Activated CD4-positive, alpha-beta T cell treated with anti-CD3 and anti-CD28 coated beads, Interleukin-2, amount 10 ng/mL, durations not matched to agents 7 days and 5 days (primary cell): ENCODE data around the gene EEF2K. TPM values are rescaled to one million over a fixed set of nuclear protein-coding genes. Genes with fewer than 3 reads are reported as not detected.
"Not testable (repeated sequence)": the region's sequence is repeated elsewhere in the genome, so short reads cannot be mapped to it uniquely, and the experiment has no call there.

Experiments
- CTCF ChIA-PET: fragments of 350-600 bp; sonication (Branson Sonifier 250); formaldehyde crosslinking; loops from one replicate; lab custom pipeline; 2021; ENCODE audit warnings: antibody characterized with exemption; lab: Charles Lee
- POLR2A ChIA-PET: fragments of 350-600 bp; sonication (Branson Sonifier 250); formaldehyde crosslinking; loops from one replicate; lab custom pipeline; 2021; ENCODE audit warnings: antibody characterized with exemption; lab: Charles Lee
- DNase-seq: peaks from one replicate; pipeline ENCODE4 v3.0.0-alpha.2; 2020
- H3K27ac Mint-ChIP-seq: one replicate; pipeline ENCODE4 v1.8.0; 2021; ENCODE audit warnings: mild to moderate bottlenecking, moderate library complexity, mixed read lengths
- H3K27me3 Mint-ChIP-seq: one replicate; pipeline ENCODE4 v1.8.0; 2021; ENCODE audit warnings: mixed read lengths
- H3K36me3 Mint-ChIP-seq: one replicate; pipeline ENCODE4 v1.8.0; 2021; ENCODE audit warnings: low read depth, mixed read lengths
- H3K4me1 Mint-ChIP-seq: one replicate; pipeline ENCODE4 v1.8.0; 2021; ENCODE audit warnings: mixed read lengths
- H3K4me3 Mint-ChIP-seq: one replicate; pipeline ENCODE4 v1.8.0; 2021; ENCODE audit warnings: mild to moderate bottlenecking, moderate library complexity, mixed read lengths
- H3K9me3 Mint-ChIP-seq: one replicate; pipeline ENCODE4 v1.8.0; 2021; ENCODE audit warnings: mixed read lengths
- total RNA-seq, 2 experiments: library from RNA; stranded (reverse); gene quantifications; one replicate each; pipeline ENCODE4 v1.2.3, GENCODE V29; 2021

EEF2K gene
- total RNA-seq, 2 experiments from 2014 or later: 21.9 to 23.8 TPM

DNA sequence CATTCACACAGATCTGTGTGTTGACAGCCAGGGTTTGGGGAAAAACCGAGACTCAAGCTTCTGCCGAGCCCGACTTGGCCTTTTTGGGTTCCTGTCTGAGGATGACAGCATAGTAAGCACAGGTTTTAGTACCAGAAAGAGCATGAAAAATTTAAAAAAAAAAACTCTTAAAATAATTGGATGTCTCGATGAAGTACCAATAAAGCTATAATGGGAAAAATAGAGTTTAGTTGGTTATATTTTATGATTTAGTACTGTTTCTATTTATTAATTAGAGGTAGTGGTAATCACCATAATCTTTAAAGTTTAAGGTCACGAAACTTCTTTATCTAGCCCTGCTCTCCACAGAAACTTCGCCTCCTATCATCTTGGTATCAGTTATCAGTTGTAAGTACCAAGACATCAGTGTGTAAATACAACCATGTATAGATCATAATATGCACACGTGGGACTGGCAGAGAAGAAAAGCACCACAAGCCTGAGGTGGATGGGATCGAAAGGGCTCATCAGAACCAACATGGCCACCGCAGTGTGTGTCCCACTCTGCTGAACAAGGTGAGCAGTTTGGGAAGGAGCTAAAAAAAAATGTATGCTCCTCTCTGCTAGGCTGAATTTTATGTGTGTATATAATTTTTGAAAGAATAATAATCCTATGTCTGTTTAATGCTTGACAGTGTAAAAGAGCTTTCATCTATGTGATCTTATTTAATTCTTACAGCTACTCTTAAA is 14.4 kb upstream of the EEF2K start:
- Mint-ChIP-seq H3K9me3 (peaks cover 8% of the 10 kb centered on the region), H3K36me3 (peaks cover 12% of the 10 kb centered on the region), H3K27ac (peak overlapping the region; percentile 99), H3K4me1 (peaks cover 60% of the 10 kb centered on the region), H3K27me3 (peaks cover 2% of the 10 kb centered on the region), H3K4me3 (peak overlapping the region; percentile 83)
- POLR2A ChIA-PET: interaction anchor here (0.6 to 0.9 kb wide), 2 partner anchors 17 to 238 kb away, joined by 3 read pairs; no protein-coding TSS in a partner anchor
- CTCF ChIA-PET: interaction anchor here (0.9 to 5.4 kb wide), 8 partner anchors 12 to 114 kb away, joined by 3 to 41 read pairs (median 6); partner anchors contain the start of genes EEF2K and POLR3E
- DNase-seq: peak; percentile 53

DNA sequence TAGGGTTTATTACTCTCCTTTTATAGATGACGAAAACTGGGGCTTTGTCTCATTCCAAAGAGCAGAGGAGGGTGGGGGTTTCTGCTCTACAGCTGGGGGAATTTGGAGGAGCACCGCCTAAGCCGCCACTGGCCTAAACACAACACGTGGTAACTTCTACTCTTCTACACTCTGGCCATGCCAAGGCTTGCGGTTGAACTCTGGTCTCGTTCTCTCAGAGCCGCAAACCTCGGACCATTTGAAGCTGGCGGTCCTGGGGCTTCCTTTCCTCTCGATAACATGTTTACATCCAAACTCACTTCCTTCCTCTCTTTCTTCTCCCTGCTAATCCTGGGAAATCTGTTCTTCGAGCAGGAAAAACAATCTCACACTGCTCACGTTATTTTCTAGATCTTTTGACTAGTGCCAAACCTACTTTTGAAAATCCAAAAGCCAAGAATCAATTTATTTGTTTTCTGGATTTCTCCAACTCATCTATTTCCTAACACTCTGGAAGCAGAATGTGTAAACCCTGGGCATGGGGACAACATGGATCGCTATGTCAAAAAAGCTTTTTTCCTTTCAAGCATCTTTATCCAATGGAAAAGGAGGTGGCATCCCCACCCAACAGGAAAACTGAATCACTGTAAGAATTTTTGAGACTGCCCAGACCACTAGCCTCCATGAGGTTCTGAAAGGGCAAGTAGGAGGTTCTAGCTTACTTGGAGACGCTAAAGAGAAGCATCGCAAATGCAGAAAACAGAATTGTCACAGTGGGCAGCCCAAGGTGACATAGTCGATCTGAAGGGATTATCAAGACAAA is 13.6 kb upstream of the EEF2K start:
- peaks cover 8% of the 10 kb centered on the region for H3K9me3 Mint-ChIP-seq
- peaks cover 61% of the 10 kb centered on the region for H3K4me1 Mint-ChIP-seq
- peak overlapping the region; percentile 83 for H3K4me3 Mint-ChIP-seq
- peaks cover 2% of the 10 kb centered on the region for H3K27me3 Mint-ChIP-seq
- H3K36me3 Mint-ChIP-seq: peaks cover 12% of the 10 kb centered on the region
- peak overlapping the region; percentile 99 for H3K27ac Mint-ChIP-seq
- CTCF ChIA-PET: interaction anchor here (0.9 to 5.4 kb wide), 6 partner anchors 12 to 115 kb away, joined by 3 to 41 read pairs (median 6); partner anchors contain the start of genes EEF2K and POLR3E
- POLR2A ChIA-PET: interaction anchor here (0.9 kb wide), 1 partner anchor 239 kb away, joined by 3 read pairs; no protein-coding TSS in a partner anchor
- peak; percentile 88 for DNase-seq

- Mint-ChIP-seq H3K27ac (peak overlapping the region; percentile 99), H3K27me3 (peaks cover 2% of the 10 kb centered on the region), H3K9me3 (peaks cover 8% of the 10 kb centered on the region), H3K4me3 (peak overlapping the region; percentile 83), H3K4me1 (peaks cover 62% of the 10 kb centered on the region), H3K36me3 (peaks cover 12% of the 10 kb centered on the region)
- POLR2A ChIA-PET: no interaction called here
- CTCF ChIA-PET: interaction anchor here (0.9 to 5.4 kb wide), 4 partner anchors 13 to 105 kb away, joined by 3 to 41 read pairs (median 24); partner anchors contain the start of genes EEF2K and POLR3E
- no peak for DNase-seq
Measured at GRCh38 chr16:22193063-22193411, 13.0 kb upstream of the EEF2K start.

DNA sequence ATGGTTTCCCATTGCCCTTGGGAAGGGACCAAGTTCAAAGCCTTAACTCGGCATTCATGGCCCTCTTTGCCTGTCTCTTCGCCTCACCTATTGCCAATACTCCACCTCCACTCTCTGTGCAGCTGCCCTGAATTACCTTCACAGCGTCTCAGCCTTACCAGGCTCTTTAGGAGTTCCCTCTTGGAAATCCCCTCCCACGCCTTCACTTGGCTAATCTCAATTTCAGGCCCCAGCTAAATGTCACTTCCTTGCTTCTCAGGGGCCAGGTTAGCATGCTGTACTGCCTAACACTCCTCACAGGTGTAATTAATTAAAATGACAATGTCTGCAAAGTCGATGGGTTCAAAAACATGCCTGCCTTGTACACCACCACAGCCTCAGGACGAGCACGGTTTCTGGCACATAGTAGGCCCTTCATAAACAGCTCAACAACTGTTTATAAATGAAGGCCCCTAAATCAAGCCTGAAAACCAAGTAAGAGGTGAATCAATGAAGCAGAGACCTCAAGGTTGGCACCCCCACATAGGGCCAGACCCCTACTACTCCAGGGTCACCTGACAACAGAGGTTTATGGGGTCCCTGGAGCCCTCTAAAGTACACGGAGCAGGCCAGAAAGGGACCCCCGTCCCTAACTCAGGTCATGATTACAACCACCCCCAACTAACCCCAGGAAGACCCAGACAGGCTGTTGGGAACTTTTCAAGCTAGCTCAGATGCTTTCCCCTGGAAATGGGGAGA is 11.2 kb upstream of the EEF2K start:
- CTCF ChIA-PET: interaction anchor here (0.7 to 4.9 kb wide), 6 partner anchors 11 to 106 kb away, joined by 3 to 37 read pairs (median 6); partner anchors contain the start of genes EEF2K and POLR3E
- Mint-ChIP-seq H3K4me3 (peak overlapping the region; percentile 79), H3K36me3 (peaks cover 12% of the 10 kb centered on the region), H3K4me1 (peaks cover 56% of the 10 kb centered on the region), H3K27ac (peak overlapping the region; percentile 92), H3K9me3 (peaks cover 8% of the 10 kb centered on the region), H3K27me3 (peaks cover 2% of the 10 kb centered on the region)
- POLR2A ChIA-PET: no interaction called here
- no peak for DNase-seq

DNA sequence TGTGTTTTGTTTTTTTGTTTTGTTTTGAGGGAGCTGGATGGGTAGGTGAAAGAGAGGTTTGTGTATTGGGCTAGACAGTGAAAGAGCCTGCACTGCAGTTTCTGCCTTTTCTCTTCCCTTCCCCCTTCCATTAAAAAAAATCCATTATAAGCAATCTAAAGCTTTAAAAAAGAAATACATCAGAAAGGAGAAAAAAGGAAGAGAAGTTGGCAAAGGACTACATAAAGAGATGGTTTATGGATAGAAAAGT is 10.7 kb upstream of the EEF2K start:
- Mint-ChIP-seq H3K4me3 (peak overlapping the region; percentile 79), H3K36me3 (peaks cover 12% of the 10 kb centered on the region), H3K27me3 (peaks cover 2% of the 10 kb centered on the region), H3K4me1 (peaks cover 56% of the 10 kb centered on the region), H3K9me3 (peaks cover 8% of the 10 kb centered on the region), H3K27ac (peak overlapping the region; percentile 92)
- POLR2A ChIA-PET: no interaction called here
- DNase-seq: no peak
- CTCF ChIA-PET: interaction anchor here (0.7 to 4.9 kb wide), 6 partner anchors 11 to 105 kb away, joined by 3 to 37 read pairs (median 6); partner anchors contain the start of genes EEF2K and POLR3E

- DNase-seq: peak; percentile 90
- POLR2A ChIA-PET: no interaction called here
- H3K36me3 Mint-ChIP-seq: peaks cover 12% of the 10 kb centered on the region
- H3K4me1 Mint-ChIP-seq: peaks cover 56% of the 10 kb centered on the region
- peaks cover 2% of the 10 kb centered on the region for H3K27me3 Mint-ChIP-seq
- CTCF ChIA-PET: interaction anchor here (0.6 to 4.9 kb wide), 9 partner anchors 10 to 1304 kb away, joined by 3 to 37 read pairs (median 5); partner anchors contain the start of genes EEF2K and POLR3E
- peaks cover 8% of the 10 kb centered on the region for H3K9me3 Mint-ChIP-seq
- H3K4me3 Mint-ChIP-seq: peak overlapping the region; percentile 79
- H3K27ac Mint-ChIP-seq: peak overlapping the region; percentile 92
Measured at GRCh38 chr16:22195695-22196558, 10.2 kb upstream of the EEF2K start.

DNA sequence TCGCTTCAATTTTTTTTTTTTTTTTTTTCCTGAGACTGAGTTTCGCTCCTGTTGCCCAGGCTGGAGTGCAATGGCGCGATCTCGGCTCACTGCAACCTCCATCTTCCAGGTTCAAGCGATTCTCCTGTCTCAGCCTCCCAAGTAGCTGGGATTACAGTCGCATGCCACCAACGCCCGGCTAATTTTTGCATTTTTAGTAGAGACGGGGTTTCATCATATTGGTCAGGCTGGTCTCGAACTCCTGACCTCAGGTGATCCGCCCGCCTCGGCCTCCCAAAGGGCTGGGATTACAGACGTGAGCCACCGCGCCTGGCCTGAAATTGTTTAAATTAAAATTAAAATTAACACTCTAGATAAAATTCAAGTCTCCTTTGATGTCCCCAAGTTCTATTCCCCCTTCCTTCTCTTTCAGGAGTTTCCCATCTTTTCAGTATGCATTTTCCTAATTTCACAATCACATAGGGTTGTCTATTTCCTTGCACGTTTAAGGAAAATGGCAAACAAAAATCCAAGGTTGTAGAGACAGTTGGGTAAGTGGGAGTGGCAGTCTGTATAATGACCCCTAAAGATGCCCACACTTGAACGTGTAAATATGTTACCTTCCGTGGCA is 9.4 kb upstream of the EEF2K start:
- H3K27ac Mint-ChIP-seq, DNase-seq, H3K9me3 Mint-ChIP-seq, POLR2A ChIA-PET, H3K27me3 Mint-ChIP-seq: not testable (repeated sequence)
- peaks cover 56% of the 10 kb centered on the region for H3K4me1 Mint-ChIP-seq
- H3K4me3 Mint-ChIP-seq: peak overlapping the region; percentile 79
- H3K36me3 Mint-ChIP-seq: peaks cover 12% of the 10 kb centered on the region
- CTCF ChIA-PET: interaction anchor here (0.6 to 4.9 kb wide), 9 partner anchors 9 to 1303 kb away, joined by 3 to 37 read pairs (median 3); partner anchors contain the start of genes EEF2K and POLR3E

- H3K27me3 Mint-ChIP-seq: peaks cover 2% of the 10 kb centered on the region
- peaks cover 8% of the 10 kb centered on the region for H3K36me3 Mint-ChIP-seq
- H3K4me1 Mint-ChIP-seq: peaks cover 40% of the 10 kb centered on the region
- H3K4me3 Mint-ChIP-seq: no peak overlapping the region
- H3K27ac Mint-ChIP-seq: no peak overlapping the region
- POLR2A ChIA-PET: no interaction called here
- H3K9me3 Mint-ChIP-seq: peaks cover 4% of the 10 kb centered on the region
- CTCF ChIA-PET: interaction anchor here (0.5 to 2.5 kb wide), 4 partner anchors 43 to 102 kb away, joined by 3 to 12 read pairs (median 3); partner anchors contain the start of gene POLR3E
- no peak for DNase-seq
Measured at GRCh38 chr16:22198547-22199293, 7.4 kb upstream of the EEF2K start.

- H3K27ac Mint-ChIP-seq: no peak overlapping the region
- ChIA-PET CTCF (interaction anchor here (1.4 to 2.3 kb wide), 2 partner anchors 14 to 95 kb away, joined by 3 to 9 read pairs; partner anchors contain the start of gene POLR3E), POLR2A (no interaction called here)
- H3K4me1 Mint-ChIP-seq: peaks cover 29% of the 10 kb centered on the region
- H3K9me3 Mint-ChIP-seq: no peaks in the 10 kb centered on the region
- H3K36me3 Mint-ChIP-seq: peaks cover 2% of the 10 kb centered on the region
- no peak for DNase-seq
- H3K4me3 Mint-ChIP-seq: no peak overlapping the region
- H3K27me3 Mint-ChIP-seq: no peaks in the 10 kb centered on the region
Measured at GRCh38 chr16:22202261-22202637, 3.8 kb upstream of the EEF2K start.

DNA sequence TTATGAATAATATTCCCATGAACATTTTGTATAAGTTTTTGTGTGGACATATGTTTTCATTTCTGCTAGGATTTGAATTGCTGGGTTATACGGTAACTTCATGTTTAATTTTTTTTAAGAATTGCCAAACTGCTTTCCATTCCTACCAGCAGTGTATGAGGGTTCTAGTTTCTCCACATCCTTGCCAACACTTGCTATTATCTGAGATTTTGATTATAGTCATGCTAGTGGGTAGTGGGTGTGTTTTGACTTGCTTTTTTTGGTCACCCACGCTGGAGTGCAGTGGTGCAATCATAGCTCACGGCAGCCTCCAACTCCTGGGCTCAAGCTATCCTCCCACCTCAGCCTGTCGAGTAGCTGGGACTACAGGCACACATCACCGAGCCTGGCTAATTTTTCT is 3.0 kb upstream of the EEF2K start:
- POLR2A ChIA-PET: no interaction called here

More for the DNA sequence above, 3.0 kb upstream of the EEF2K start:
- no peaks in the 10 kb centered on the region for H3K9me3 Mint-ChIP-seq
- H3K4me1 Mint-ChIP-seq: peaks cover 35% of the 10 kb centered on the region
- no peaks in the 10 kb centered on the region for H3K27me3 Mint-ChIP-seq
- CTCF ChIA-PET: interaction anchor here (2.5 to 6.9 kb wide), 3 partner anchors 12 to 97 kb away, joined by 7 to 48 read pairs (median 16); partner anchors contain the start of gene POLR3E
- H3K36me3 Mint-ChIP-seq: peaks cover 4% of the 10 kb centered on the region
- no peak overlapping the region for H3K27ac Mint-ChIP-seq
- H3K4me3 Mint-ChIP-seq: no peak overlapping the region
- no peak for DNase-seq
